CD4-positive, alpha-beta T cell treated with Interleukin-6 at 100 ng/mL for 8 hours (primary cell): ENCODE measurements around the gene MTHFD2L.
"Not testable (repeated sequence)": the region's sequence is repeated elsewhere in the genome, so short reads cannot be mapped to it uniquely, and the experiment has no call there.

Source experiments
- DNase-seq: peaks from one replicate; pipeline ENCODE4 v3.0.0-alpha.2; 2020; ENCODE audit warnings: mixed read lengths, low spot score

Gene MTHFD2L

GRCh38 chr4:74189331-74190043, 31.6 kb downstream of the MTHFD2L start:
- peak; percentile 26 for DNase-seq

DNA sequence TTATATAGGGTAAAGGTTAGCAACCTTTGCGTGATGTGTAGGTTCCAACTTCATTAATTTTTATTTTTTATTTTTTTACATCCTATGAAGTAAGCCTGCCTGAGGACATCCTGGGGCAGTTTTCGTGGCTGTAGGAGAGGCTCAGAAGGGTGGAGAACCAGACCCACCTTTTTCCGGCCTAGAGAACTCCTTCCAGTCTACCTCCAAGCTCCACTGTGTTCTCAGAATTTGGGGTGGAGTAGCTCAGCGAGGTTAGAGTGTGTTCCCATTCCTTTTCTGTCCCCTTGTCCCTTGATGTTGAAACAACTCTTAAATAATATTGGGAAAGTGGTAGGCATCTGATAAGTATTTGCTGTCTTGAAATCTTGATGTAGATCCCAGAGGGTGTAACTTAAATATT, 32.4 kb downstream of the MTHFD2L start:
- no peak for DNase-seq

DNA sequence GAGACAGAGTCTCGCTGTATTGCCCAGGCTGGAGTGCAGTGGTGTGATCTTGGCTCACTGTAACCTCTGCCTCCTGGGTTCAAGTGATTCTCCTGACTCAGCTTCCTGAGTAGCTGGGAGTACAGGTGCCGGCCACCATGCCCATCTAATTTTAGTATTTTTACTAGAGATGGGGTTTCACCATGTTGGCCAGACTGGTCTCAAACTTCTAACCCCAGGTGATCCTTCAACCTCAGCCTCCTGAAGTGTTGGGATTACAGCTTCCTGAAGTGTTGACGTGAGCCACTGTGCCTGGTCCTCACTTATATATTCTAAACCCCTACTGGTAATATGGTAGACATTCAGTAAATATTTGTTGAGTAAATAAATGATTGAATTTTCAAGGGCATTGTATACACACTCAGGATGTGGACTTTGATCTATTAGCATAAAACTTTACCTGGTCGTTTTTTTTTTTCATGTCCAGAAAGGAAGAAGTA, 33.0 kb downstream of the MTHFD2L start:
- DNase-seq, result no peak

- no peak for DNase-seq
Observed at GRCh38 chr4:74197080-74197479, 39.2 kb downstream of the MTHFD2L start.

GRCh38 chr4:74202062-74202586, 44.2 kb downstream of the MTHFD2L start:
- no peak for DNase-seq

DNA sequence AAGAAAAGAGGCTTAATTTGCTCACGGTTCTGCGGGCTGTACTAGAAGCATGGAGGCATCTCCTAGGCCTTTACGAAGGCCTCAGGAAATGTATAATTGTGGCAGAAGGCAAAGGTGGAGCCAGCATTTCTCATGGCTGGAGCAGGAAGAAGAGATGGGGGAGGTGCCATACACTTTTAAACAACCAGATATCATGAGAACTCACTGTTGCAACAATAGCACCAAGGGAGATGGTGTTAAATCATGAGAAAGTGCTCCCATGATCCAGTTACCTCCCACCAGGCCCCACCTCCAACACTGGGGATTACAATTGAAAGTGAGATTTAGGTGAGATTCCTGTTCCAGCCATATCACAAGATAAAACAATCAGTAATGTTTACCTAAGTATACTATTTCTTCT, 45.5 kb downstream of the MTHFD2L start:
- no peak for DNase-seq

DNA sequence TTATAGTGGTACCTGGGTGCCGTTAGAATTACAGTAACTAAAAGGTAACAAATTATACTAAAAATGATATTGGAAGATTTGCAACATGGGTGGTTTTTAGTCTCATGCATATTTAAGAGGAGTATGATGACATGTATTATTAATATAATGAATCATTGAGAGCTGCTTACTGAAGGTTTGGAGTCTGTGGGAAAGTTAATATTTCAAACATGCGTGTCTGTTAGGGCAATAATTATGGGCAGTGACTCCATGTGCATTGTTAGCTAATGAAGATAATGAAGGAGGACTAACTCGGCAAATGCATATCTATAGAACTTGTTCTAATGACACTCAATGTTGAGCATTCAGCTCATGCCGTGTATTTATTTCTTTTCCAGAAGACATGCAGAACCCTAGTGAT, 47.1 kb downstream of the MTHFD2L start:
- DNase-seq, result no peak

GRCh38 chr4:74205559-74205958, 47.6 kb downstream of the MTHFD2L start:
- DNase-seq, result no peak

DNA sequence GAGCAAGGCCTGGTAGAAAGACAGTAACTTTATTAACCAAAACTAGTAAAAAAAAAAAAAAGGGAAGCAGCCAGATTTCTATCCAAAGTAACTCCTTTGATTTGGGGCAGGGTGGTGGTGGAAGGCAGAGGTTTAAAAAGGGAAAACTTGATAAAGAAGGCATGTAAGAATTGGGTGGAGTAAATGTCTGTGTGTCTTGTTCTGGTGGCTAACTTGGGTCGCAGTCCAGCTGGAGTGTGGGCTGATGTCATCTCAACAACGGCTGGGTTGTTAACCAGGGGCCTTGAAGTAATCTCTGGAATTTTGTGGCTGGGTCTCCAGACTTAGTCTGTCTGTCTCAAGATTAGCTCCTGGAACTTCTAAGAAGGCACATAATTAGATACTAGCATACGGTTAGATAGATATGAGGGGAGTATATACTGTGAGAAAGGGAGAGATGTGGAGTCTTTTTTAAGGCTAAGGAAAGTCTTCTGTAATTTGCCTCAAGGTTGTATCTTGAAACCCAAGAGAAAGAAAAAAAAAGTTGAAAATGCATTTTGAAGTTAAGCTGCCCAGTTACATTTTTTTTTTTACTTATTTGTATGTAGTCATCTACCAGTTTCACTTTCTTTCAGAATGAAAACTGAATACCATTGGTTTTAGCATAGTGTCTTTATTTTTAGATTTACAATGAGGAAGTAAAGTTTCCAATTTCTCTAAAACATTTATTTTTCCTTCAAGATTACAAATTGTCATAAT, 48.3 kb downstream of the MTHFD2L start:
- DNase-seq, result no peak

DNA sequence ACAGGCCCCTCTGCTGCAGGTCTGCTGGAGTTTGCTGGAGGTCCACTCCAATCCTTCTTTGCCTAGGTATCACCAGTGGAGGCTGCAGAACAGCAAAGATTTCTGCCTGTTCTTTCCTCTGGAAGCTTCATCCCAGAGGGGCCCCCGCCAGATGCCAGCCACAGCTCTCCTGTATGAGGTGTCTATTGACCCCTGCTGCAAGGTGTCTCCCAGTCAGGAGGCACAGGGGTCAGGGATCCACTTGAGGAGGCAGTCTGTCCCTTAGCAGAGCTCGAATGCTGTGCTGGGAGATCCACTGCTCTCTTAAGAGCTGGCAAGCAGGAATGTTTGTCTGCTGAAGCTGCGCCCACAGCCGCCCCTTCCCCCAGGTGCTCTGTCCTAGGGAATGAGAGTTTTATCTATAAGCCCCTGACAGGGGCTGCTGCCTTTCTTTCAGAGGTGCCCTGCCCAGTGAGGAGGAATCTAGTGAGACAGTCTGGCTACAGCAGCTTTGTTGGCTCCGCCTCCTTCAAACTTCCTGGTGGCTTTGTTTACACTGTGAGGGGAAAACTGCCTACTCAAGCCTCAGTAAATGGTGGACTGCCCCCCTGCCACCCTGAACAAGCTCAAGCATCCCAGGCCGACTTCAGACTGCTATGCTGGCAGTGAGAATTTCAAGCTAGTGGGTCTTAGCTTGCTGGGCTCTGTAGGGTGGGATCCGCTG, 56.7 kb downstream of the MTHFD2L start:
- not testable (repeated sequence) for DNase-seq

DNA sequence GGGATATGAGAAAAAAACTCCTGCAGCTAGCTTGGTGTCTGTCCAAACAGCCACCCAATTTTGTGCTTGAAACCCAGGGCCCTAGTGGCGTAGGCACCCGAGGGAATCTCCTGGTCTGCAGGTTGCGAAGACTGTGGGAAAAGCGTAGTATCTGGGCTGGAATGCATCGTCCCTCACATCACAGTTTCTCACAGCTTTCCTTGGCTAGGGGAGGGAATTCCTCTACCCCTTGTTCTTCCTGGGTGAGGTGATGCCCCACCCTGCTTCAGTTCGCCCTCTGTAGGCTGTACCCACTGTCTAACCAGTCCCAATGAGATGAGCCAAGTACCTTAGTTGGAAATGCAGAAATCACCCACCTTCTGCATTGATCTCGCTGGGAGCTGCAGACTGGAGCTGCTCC, 57.3 kb downstream of the MTHFD2L start:
- DNase-seq, result not testable (repeated sequence)

DNA sequence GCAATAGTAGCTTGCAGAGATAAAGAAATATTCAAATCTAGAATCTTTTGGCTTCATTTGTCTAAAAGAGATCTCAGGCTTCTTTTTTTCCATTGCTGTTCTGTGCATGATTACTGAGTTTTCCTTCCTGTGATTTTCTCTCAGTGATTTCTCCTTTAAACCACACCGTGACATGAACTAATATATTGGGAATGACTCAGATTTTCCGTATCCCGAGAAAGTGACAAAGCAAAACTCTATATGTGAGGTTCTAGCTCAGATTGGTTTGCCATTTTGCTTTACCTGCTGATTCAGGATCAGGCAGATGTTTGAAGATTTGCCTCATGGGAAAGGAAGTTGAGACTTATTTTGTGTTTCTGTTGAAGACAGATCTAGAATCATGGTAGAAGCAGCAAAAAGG, 59.4 kb downstream of the MTHFD2L start:
- no peak for DNase-seq

DNA sequence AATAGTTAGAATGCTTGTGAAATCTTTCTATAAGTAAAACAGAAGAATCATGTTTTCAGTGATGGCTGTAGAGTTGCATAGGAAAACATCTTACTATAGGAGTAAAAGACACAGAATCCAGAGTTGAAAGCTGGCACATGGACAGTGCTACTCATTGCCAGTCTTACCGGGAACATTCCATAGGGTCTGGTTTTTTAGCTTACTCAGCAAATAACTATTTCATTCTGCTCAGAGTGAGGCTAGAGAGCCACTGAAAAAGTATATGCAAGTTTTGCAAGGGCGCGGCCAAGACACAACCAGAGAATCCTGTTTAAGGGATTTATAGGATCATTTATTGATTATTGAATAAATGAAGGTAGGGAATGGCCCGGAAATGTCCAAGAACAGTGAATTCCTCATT, 60.3 kb downstream of the MTHFD2L start:
- DNase-seq, result no peak

DNA sequence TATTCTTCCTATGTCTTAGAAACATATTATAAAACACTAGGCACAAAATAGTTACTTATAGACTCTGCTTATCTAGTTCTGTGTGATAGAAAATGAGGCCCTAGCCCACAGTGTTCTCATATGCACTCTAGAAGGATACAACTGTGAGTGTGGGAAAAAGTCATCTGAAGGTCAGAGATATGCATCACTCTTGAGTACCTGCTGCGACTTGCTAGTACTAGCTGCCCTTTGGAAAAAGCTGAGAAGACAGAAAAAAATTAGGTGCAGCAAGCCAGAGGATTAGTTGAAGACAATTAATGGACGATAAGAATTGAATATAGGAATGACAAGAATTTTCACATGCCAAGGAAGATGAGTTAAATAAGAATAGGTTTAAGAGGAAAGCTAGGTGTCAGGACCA, 61.3 kb downstream of the MTHFD2L start:
- DNase-seq, result no peak

- DNase-seq, result no peak
Observed at GRCh38 chr4:74223098-74223497, 65.2 kb downstream of the MTHFD2L start.

DNA sequence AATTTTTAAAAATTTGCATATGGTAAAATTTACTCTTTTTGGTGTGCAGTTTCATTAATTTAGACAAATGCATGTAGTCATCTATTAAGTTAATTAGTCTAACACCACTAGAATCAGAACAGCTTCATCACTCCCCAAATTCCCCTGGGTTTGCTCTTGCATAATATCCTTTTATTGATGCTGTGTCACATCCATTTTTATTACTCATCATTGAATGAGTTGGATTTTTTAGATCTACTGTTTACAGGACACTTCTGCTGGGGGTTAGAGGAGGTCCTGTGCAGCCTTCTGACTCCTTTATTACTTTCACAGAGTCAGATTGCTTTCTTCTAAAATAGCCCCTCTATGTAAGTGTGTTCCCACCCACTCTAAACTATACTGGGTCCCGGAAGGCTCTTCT, 65.9 kb downstream of the MTHFD2L start:
- DNase-seq, result no peak

GRCh38 chr4:74228691-74229640, 71.0 kb downstream of the MTHFD2L start:
- DNase-seq, result peak; percentile 71

GRCh38 chr4:74230902-74231499, 73.1 kb downstream of the MTHFD2L start:
- DNase-seq, result no peak

DNA sequence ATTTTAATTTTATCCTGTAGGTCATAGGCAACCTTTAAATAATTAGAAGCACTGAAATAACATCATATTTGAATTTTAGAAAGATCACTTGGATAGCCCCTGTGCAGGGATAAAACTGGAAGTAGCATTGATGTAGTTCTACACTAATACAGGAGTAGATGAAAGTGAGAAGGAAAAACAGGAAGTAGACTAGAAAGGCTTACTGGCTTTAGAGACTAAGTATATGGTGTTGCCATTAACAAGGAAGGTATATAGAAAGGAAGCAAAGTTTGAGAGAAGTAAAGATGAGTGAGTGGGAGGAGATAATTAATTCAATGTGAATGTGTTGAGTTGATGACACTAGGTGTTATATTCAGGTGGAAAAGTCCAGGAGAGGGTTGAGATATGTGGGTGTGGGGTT, 77.2 kb downstream of the MTHFD2L start:
- no peak for DNase-seq

- DNase-seq, result no peak
Observed at GRCh38 chr4:74237425-74237966, 79.6 kb downstream of the MTHFD2L start.

GRCh38 chr4:74244049-74244448, 86.1 kb downstream of the MTHFD2L start:
- no peak for DNase-seq
